Breast epithelium (tissue), 3 donors: ENCODE data around the gene EIF3K.

Source experiments
- POLR2A ChIP-seq: fragments of 450-650 bp; IDR thresholded peaks from one replicate; pipeline ENCODE4 v1.6.1; 2016; ENCODE audit warnings: antibody characterized with exemption, mild to moderate bottlenecking, moderate library complexity
- POLR2AphosphoS5 ChIP-seq, 3 donors: sonication (generic); formaldehyde crosslinking; IDR thresholded peaks; one replicate each; pipeline ENCODE4 v1.6.1; 2017; ENCODE audit warnings: antibody characterized with exemption in 3 of 3

- no peak for TF ChIP-seq POLR2A
- no peak for TF ChIP-seq POLR2AphosphoS5 (IDR thresholded peaks at IDR 0.05)
Measured at GRCh38 chr19:38606131-38606530, 12.9 kb upstream of the EIF3K start.
